H9 (cell line): ENCODE results near the gene CSTPP1. TPM values are rescaled to one million over a fixed set of nuclear protein-coding genes. Genes with fewer than 3 reads are reported as not detected.

ENCODE experiments used
- DNase-seq: peaks from one replicate; pipeline ENCODE4 v3.0.0-alpha.2; 2017
- H2AFZ ChIP-seq: one replicate; pipeline ENCODE4 v1.6.1; 2013; ENCODE audit warnings: mild to moderate bottlenecking, low read length, control low read depth, moderate library complexity
- H2AK5ac ChIP-seq: 2 replicates; pipeline ENCODE4 v1.6.1; 2013; ENCODE audit warnings: low read length, control low read depth, mixed read lengths; ENCODE audit not compliant: insufficient read length
- H2BK120ac ChIP-seq: one replicate; pipeline ENCODE4 v1.6.1; 2013; ENCODE audit warnings: low read depth, mild to moderate bottlenecking, low read length, control low read depth, inconsistent platforms; ENCODE audit not compliant: poor library complexity, severe bottlenecking
- H2BK12ac ChIP-seq: 2 replicates; pipeline ENCODE4 v1.6.1; 2013; ENCODE audit warnings: low read length, control low read depth, mixed read lengths, low read depth; ENCODE audit not compliant: insufficient read length
- H2BK15ac ChIP-seq: 2 replicates; pipeline ENCODE4 v1.6.1; 2013; ENCODE audit warnings: low read depth, low read length, control low read depth
- H2BK20ac ChIP-seq: one replicate; pipeline ENCODE4 v1.6.1; 2013; ENCODE audit warnings: low read depth, mild to moderate bottlenecking, low read length, control low read depth, inconsistent platforms; ENCODE audit not compliant: poor library complexity, severe bottlenecking
- H2BK5ac ChIP-seq: 2 replicates; pipeline ENCODE4 v1.6.1; 2013; ENCODE audit warnings: low read length, control low read depth, mixed read lengths; ENCODE audit not compliant: insufficient read length
- H3K14ac ChIP-seq: 2 replicates; pipeline ENCODE4 v1.6.1; 2013; ENCODE audit warnings: low read length, control low read depth; ENCODE audit not compliant: insufficient read depth
- H3K18ac ChIP-seq: 2 replicates; pipeline ENCODE4 v1.6.1; 2013; ENCODE audit warnings: low read depth, mild to moderate bottlenecking, mixed read lengths, low read length, control low read depth; ENCODE audit not compliant: insufficient read length
- H3K23ac ChIP-seq: 2 replicates; pipeline ENCODE4 v1.6.1; 2013; ENCODE audit warnings: low read length, control low read depth, mixed read lengths, low read depth; ENCODE audit not compliant: insufficient read length
- H3K23me2 ChIP-seq: 2 replicates; pipeline ENCODE4 v1.6.1; 2013; ENCODE audit warnings: low read depth, mild to moderate bottlenecking, mixed read lengths, low read length, control low read depth; ENCODE audit not compliant: insufficient read length, poor library complexity, severe bottlenecking
- H3K27ac ChIP-seq: 2 replicates; pipeline ENCODE4 v1.5.1; 2013; ENCODE audit warnings: low read length, control low read depth, mixed read lengths, low read depth; ENCODE audit not compliant: insufficient read length
- H3K27me3 ChIP-seq: 2 replicates; pipeline ENCODE4 v1.6.1; 2013; ENCODE audit warnings: low read length, control low read depth, inconsistent platforms; ENCODE audit not compliant: insufficient read depth
- H3K4ac ChIP-seq: 2 replicates; pipeline ENCODE4 v1.6.1; 2013; ENCODE audit warnings: low read depth, mild to moderate bottlenecking, control low read depth, inconsistent platforms, low read length, moderate library complexity
- H3K4me1 ChIP-seq: 2 replicates; pipeline ENCODE4 v1.6.1; 2013; ENCODE audit warnings: low read length, control low read depth, inconsistent platforms; ENCODE audit not compliant: insufficient read depth
- H3K4me2 ChIP-seq: 2 replicates; pipeline ENCODE4 v1.6.1; 2013; ENCODE audit warnings: low read length, control low read depth, mixed read lengths; ENCODE audit not compliant: insufficient read length, insufficient read depth
- H3K56ac ChIP-seq: 2 replicates; pipeline ENCODE4 v1.6.1; 2013; ENCODE audit warnings: low read depth, mild to moderate bottlenecking, mixed read lengths, low read length, control low read depth; ENCODE audit not compliant: insufficient read length
- H3K79me1 ChIP-seq: 2 replicates; pipeline ENCODE4 v1.6.1; 2013; ENCODE audit warnings: low read depth, mild to moderate bottlenecking, moderate library complexity, low read length, control low read depth, inconsistent platforms; ENCODE audit not compliant: insufficient read depth, poor library complexity, severe bottlenecking
- H3K79me2 ChIP-seq: 2 replicates; pipeline ENCODE4 v1.6.1; 2013; ENCODE audit warnings: low read length, control low read depth, inconsistent platforms; ENCODE audit not compliant: insufficient read depth
- H3K9ac ChIP-seq: 2 replicates; pipeline ENCODE4 v1.6.1; 2013; ENCODE audit warnings: low read length, control low read depth, mixed read lengths; ENCODE audit not compliant: insufficient read length; ENCODE audit errors: extremely low read depth
- H3K9me3 ChIP-seq: one replicate; pipeline ENCODE4 v1.6.1; 2013; ENCODE audit warnings: low read depth, low read length, inconsistent platforms; ENCODE audit not compliant: control insufficient read depth
- H3T11ph ChIP-seq: one replicate; pipeline ENCODE4 v1.6.1; 2013; ENCODE audit warnings: mild to moderate bottlenecking, low read length, control low read depth, inconsistent platforms
- H4K20me1 ChIP-seq: one replicate; pipeline ENCODE4 v1.6.1; 2013; ENCODE audit not compliant: control insufficient read depth, insufficient read length, insufficient read depth
- H4K5ac ChIP-seq: 2 replicates; pipeline ENCODE4 v1.6.1; 2013; ENCODE audit warnings: low read depth, mild to moderate bottlenecking, mixed read lengths, low read length, control low read depth; ENCODE audit not compliant: insufficient read length
- H4K8ac ChIP-seq: replicated peaks from 2 replicates; pipeline ENCODE4 v1.6.1; 2013; ENCODE audit warnings: low read length, control low read depth, mixed read lengths, low read depth; ENCODE audit not compliant: insufficient read length
- H4K91ac ChIP-seq: 2 replicates; pipeline ENCODE4 v1.6.1; 2013; ENCODE audit warnings: low read depth, mild to moderate bottlenecking, moderate library complexity, mixed read lengths, low read length, control low read depth; ENCODE audit not compliant: insufficient read length
- H3K27ac Mint-ChIP-seq, 3 experiments: 2 replicates in 2 of 3; 3 replicates in 1 of 3; pipeline ENCODE4 v1.8.0; 2020 to 2021; ENCODE audit warnings: mixed read lengths in 3 of 3, mild to moderate bottlenecking in 1 of 3, moderate library complexity in 1 of 3
- H3K27me3 Mint-ChIP-seq: 2 replicates; pipeline ENCODE4 v1.8.0; 2021; ENCODE audit warnings: low read depth, mild to moderate bottlenecking, moderate library complexity, mixed read lengths
- H3K36me3 Mint-ChIP-seq, 3 experiments: 2 replicates in 2 of 3; 3 replicates in 1 of 3; pipeline ENCODE4 v1.8.0; 2020 to 2021; ENCODE audit warnings: low read depth in 3 of 3, mixed read lengths in 3 of 3; ENCODE audit not compliant: insufficient read depth in 1 of 3
- H3K4me1 Mint-ChIP-seq, 2 experiments: 2 replicates each; pipeline ENCODE4 v1.8.0; 2020; ENCODE audit warnings: mixed read lengths in 2 of 2
- H3K4me3 Mint-ChIP-seq, 2 experiments: 2 replicates in 1 of 2; 3 replicates in 1 of 2; pipeline ENCODE4 v1.8.0; 2020 to 2021; ENCODE audit warnings: mild to moderate bottlenecking in 2 of 2, mixed read lengths in 2 of 2, moderate library complexity in 1 of 2
- H3K9me3 Mint-ChIP-seq, 2 experiments: 2 replicates in 1 of 2; 3 replicates in 1 of 2; pipeline ENCODE4 v1.8.0; 2020; ENCODE audit warnings: mild to moderate bottlenecking in 2 of 2, mixed read lengths in 2 of 2, moderate library complexity in 1 of 2
- total RNA-seq: library from RNA; stranded (reverse); gene quantifications from 2 replicates; pipeline ENCODE4 v1.2.1, GENCODE V29; 2021
- TF ChIP-seq, protein P1 (sequence below): fragments of 200-600 bp; sonication (generic); conservative IDR thresholded peaks from 3 replicates; pipeline ENCODE4 v1.8.0; 2021; ENCODE audit warnings: antibody characterized with exemption, mild to moderate bottlenecking

The CSTPP1 gene
- total RNA-seq, 1 experiment from 2014 or later: 21.2 TPM

DNA sequence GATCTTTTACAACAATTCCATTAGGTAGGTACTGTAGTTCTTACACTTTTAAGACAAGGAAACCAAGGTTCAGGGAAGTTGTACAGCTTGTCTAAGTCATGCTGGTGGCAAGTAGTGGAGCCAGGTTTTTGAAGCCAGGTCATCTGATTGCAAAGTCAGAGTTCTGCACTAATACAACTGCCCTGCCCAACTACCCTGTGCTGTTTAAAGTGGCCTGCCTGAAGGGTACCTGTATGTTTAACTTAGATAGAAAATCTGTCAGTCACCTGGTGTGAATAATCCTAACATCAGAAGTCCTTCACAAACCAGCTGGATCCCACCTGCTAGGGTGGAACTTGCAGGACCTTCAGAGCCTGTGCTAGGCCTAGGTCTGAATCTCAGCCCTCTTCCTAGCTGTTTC lies 195.9 kb downstream of the CSTPP1 start:
- H3K27me3 ChIP-seq: no peaks in the 10 kb centered on the region
- H2BK15ac ChIP-seq: no peak overlapping the region
- no peak for DNase-seq
- H4K5ac ChIP-seq: no peak overlapping the region
- H3K9me3 Mint-ChIP-seq: no peaks in the 10 kb centered on the region
- no peaks in the 10 kb centered on the region for H4K20me1 ChIP-seq
- H2BK20ac ChIP-seq: no peak overlapping the region
- TF ChIP-seq, protein P1, sequence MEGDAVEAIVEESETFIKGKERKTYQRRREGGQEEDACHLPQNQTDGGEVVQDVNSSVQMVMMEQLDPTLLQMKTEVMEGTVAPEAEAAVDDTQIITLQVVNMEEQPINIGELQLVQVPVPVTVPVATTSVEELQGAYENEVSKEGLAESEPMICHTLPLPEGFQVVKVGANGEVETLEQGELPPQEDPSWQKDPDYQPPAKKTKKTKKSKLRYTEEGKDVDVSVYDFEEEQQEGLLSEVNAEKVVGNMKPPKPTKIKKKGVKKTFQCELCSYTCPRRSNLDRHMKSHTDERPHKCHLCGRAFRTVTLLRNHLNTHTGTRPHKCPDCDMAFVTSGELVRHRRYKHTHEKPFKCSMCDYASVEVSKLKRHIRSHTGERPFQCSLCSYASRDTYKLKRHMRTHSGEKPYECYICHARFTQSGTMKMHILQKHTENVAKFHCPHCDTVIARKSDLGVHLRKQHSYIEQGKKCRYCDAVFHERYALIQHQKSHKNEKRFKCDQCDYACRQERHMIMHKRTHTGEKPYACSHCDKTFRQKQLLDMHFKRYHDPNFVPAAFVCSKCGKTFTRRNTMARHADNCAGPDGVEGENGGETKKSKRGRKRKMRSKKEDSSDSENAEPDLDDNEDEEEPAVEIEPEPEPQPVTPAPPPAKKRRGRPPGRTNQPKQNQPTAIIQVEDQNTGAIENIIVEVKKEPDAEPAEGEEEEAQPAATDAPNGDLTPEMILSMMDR: no peak
- no peak overlapping the region for H2BK12ac ChIP-seq
- H3K18ac ChIP-seq: no peak overlapping the region
- no peak overlapping the region for H3K56ac ChIP-seq
- peaks cover 6% of the 10 kb centered on the region; the same call in 1 of the 2 replicates for H3K4me1 ChIP-seq
- H3K79me2 ChIP-seq: no peaks in the 10 kb centered on the region
- no peak overlapping the region for H2AFZ ChIP-seq
- no peaks in the 10 kb centered on the region for H3K27me3 Mint-ChIP-seq
- H2BK5ac ChIP-seq: no peak overlapping the region
- H3K79me1 ChIP-seq: no peaks in the 10 kb centered on the region
- no peak overlapping the region for H3K27ac Mint-ChIP-seq
- no peak overlapping the region for H4K91ac ChIP-seq
- H3K4me2 ChIP-seq: no peak overlapping the region
- no peak overlapping the region for H3K27ac ChIP-seq
- H3T11ph ChIP-seq: no peak overlapping the region
- no peak overlapping the region for H4K8ac ChIP-seq
- no peak overlapping the region for H2AK5ac ChIP-seq
- H3K4me1 Mint-ChIP-seq: peaks cover 19 to 33% of the 10 kb centered on the region in 2 experiments
- H3K4me3 Mint-ChIP-seq: no peak overlapping the region
- H3K14ac ChIP-seq: no peak overlapping the region
- H3K4ac ChIP-seq: no peak overlapping the region
- no peaks in the 10 kb centered on the region for H3K9me3 ChIP-seq
- no peaks in the 10 kb centered on the region for H3K23me2 ChIP-seq
- H3K9ac ChIP-seq: no peak overlapping the region
- H3K23ac ChIP-seq: no peak overlapping the region
- peaks cover 0 to 3% (median under 1%) of the 10 kb centered on the region in 3 experiments; a peak in 4 of 7 replicates for H3K36me3 Mint-ChIP-seq
- no peak overlapping the region for H2BK120ac ChIP-seq
